Cortex of kidney (tissue), 1 donor: ENCODE data around the gene EHMT1.
"Not testable (repeated sequence)": the region's sequence is repeated elsewhere in the genome, so short reads cannot be mapped to it uniquely, and the experiment has no call there.

Source experiments
- DNase-seq: peaks from one replicate; lab custom pipeline; 2025; lab: John Stamatoyannopoulos, UW

Gene EHMT1

GRCh38 chr9:137694962-137695875 lies 76.4 kb downstream of the EHMT1 start:
- DNase-seq: no peak

DNA sequence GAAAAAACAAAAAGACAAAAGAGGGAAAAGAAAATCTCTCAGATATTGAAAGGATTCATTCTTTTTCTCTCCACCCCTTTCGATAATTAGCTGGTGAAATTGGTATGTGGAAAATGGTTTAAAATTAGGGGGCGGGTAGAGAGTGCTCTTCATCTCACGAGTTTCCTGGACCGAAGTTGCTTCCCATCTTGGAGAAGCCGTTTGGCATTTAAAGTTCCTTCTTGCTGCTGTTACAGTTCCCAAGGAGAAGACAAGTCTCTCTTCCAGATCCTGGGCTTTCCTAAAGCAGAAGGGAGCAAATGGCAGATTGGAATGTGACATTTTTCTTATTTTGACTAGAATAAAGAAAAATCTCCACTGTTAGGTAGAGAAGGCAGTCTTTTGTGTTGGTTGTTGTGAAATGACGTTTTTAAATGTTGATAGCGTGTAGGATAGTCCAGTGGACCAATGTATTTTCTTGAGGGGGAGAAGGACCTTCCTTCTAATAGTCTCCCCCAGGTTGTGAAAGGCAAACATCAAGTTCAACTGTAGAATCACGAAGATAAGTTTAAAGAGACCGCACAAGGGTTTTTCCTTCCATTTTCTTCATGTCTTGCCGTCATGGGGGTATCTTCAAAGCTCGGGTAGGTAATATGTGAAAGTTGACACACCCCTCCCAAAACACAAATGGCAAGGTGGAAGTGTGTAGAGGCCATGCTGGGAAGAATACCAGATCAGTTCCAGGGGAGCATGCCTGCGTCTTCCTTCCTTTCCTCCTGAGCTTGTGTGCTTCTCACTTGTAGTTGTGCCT lies 77.5 kb downstream of the EHMT1 start:
- no peak for DNase-seq

DNA sequence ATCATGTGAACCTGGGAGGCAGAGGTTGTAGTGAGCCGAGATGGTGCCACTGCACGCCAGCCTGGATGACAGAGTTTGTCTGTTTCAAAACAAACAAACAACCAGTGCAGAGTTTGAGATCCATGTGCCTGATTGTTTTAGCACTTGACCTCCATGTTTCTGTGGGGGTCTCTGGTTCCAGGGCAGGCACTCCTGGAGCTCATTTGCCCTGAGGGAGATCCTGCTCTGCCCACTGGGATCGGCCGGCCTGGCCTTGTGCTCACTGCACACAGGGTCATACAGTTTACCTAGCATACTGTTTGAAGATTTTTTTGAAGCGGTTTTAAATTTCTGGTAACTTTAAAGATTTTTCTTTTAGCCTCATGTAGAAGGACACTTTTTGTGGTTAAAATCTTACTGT lies 78.4 kb downstream of the EHMT1 start:
- DNase-seq: no peak

DNA sequence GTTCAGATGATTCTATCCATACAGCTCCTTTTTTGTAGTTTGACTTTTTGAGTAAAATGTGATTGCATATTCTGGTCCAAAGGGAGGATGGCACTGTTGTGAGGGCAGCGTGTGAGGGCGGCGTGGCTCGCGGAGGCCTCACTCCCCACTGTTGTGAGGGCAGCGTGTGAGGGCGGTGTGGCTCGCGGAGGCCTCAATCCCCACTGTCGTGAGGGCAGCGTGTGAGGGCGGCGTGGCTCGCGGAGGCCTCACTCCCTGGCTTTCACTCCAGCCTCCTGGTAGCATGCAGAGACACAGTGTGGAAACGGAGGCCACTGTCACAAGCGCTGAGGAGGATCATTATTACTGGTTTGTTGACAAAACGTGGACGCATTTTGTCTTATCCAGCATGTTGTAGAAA lies 79.0 kb downstream of the EHMT1 start:
- no peak for DNase-seq

- no peak for DNase-seq
These were observed 82.1 kb downstream of the EHMT1 start for GRCh38 chr9:137700911-137701310.

DNA sequence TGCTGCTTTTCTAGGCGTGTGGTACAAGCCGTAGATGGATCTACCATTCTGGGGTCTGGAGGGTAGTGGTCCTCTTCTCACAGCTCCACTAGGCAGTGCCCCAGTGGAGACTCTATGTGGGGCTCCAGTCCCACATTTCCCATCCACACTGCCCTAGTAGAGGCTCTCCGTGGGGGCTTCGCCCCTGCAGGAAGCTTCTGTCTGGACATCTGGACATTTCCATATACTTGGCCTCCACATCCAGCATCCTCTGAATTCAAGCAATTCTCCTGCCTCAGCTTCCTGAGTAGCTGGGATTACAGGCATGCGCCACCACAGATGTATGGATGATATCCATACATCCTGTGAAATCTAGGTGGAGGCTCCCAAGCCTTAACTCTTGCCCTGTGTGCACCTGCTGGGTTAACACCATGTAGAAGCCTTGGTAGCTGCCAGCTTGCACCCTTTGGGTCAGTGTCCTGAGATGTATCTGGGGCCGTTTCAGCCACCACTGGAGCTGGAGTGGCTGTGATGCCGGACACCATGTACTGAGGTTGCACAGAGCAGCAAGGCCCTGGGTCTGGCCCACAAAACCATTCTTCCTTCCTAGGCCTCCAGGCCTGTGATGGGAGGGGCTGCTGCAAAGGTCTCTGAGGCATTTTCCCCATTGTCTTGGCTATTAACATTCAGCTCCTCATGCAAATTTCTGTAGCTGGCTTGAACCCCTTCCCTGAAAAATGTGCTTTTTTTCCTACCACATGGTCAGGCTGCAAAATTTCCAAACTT lies 84.0 kb downstream of the EHMT1 start:
- no peak for DNase-seq

DNA sequence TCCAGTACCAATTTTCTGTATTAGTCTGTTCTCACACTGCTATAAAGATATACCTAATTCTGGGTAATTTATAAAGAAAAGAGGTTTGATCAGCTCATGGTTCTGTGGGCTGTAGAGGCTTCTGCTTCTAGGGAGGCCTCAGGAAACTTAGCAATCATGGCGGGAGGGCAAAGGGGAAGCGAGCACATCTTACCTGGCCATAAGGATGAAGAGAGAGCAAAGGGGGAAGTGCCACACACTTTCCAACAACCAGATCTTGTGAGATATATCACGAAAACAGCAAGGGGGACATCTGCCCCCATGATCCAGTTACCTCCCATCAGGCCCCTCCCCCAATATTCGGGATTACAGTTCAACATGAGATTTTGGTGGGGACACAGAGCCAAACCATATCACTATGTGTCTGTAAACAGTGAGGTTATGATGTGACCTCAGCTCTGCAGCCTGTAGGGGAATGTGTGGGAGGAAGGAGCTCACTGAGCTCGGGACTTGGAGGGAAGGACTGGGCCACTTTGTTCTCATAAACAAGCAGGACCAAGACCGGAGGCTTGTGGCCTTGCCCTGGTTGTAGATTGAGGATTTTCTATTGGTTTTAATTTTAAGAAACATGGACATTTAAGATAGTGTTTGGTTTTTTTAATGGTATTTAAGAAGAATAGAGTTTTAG lies 85.2 kb downstream of the EHMT1 start:
- no peak for DNase-seq

- DNase-seq: no peak
These were observed 86.6 kb downstream of the EHMT1 start for GRCh38 chr9:137705443-137705863.

- no peak for DNase-seq
These were observed 87.1 kb downstream of the EHMT1 start for GRCh38 chr9:137705906-137706305.

DNA sequence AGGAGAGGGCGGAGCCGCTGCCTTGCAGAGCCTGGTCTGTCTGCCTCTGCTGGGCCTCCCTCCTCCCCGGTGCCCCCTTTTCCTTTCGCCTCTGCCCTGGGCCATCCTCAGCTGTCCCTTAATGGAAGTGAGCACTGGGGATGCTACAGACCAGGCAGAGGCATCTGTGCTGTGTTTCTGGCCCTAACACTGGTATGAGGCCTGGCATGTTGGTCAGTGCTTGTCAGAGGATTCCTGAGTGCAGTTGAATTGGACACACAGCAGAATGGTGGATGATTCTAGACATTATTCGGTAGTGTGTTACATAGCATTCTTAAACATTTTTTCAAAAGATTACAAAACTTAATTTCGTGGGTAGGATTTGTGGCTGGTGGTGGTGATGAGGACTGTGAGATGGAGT lies 88.6 kb downstream of the EHMT1 start:
- DNase-seq: no peak

DNA sequence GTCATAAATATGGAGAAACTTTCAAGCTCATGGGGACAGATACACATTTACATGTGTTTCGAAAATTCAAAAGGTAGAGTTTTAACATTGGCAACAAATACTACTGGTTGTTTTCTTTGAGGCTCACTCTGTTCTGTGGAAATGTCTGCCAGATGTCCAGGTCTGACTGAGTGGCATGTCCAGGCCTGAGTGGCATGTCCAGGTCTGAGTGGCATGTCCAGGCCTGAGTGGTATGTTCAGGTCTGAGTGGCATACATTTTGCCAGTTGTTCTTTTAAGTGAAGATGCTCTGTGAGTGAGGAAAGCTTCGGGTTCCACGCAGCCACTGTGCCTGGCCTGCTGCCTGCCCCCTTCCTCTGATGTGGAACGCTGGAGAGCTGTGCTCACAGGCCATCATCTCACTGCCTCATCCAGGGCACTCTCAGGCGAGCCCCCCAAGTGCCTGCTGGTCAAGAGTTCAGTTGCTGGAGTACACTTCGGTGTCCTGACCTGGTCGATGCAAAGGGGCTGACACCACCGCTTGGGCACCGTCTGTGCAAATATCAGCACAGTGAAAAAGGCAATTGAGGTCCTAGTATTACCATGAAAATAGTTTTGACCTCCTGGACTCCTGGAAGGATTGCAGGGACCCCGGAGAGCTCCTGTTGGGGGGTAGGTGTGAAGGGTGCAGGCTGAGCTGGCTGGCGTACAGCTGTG lies 89.9 kb downstream of the EHMT1 start:
- no peak for DNase-seq

DNA sequence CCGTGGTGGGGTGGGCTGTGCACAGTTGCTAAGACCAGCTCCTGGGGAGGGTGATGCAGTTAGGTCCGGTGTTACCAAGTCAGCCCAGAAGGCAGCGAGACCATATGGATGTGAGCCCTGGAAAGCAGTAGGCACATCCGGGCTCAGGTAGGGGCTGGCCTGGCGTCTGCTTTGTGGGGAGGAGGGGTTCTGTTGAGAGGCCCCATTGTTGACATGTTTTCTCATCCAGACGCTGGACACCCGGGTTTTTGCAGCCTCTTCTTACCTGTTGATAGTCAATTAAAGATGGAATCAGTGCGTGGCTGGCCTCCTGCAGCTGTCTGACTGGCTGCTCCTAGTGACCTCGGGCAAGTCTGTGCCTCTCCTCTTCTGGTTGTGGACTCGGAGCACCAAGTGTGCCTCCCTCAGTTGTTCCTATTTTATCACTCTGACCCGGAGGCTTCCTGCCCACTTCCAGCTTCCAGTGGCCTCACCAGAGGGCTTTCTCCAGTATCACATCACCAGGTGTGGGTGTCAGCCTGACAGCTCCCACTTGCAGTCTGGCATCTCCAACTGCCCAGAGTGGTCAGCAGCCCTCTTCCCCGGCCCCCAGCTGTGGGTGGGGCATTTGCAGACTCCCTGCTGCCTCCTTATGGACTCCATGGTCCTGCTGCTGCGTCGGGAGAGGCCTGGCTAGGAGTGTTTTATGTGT lies 90.8 kb downstream of the EHMT1 start:
- DNase-seq: no peak

GRCh38 chr9:137710704-137711103 lies 91.9 kb downstream of the EHMT1 start:
- no peak for DNase-seq

DNA sequence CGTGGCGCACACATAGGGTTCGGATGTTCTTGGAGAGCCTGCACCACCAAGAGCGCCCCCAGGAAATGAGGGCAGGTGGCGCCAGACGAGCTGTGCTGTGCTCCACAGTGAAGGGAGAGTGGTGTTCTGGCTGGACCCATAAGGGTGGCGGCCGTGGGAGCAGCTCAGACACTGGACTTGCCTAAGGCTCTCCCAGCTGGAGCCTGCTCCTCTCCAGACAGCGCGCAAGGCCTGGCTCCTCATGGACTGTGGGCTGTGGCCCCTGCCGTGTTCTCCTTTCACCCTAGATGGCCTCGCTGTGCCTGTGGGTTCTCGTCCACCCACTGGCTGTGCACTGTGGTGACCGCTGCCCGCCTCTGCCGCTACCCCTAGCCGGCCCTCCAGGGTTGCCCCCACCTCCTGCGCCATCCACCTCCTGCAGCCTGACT lies 92.9 kb downstream of the EHMT1 start:
- DNase-seq: no peak

DNA sequence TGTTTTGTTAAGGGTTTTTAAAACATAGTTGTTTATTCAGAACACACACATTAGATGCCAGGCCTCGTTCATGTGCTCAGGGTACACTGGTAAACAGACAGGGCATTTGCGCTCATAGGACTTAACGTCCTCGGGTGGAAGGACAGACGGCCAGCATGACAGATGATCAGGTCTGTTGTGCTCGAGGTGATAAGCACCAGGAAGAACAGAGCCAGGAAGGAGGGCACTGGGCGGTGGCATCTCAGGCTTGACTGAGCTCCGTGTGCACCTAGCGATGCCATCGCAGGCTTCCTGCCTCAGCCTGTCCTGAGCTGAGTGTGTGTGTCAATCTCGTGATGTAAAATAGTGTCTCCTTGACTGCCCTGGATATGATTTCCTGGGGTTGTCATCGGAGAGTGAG lies 96.5 kb downstream of the EHMT1 start:
- no peak for DNase-seq

DNA sequence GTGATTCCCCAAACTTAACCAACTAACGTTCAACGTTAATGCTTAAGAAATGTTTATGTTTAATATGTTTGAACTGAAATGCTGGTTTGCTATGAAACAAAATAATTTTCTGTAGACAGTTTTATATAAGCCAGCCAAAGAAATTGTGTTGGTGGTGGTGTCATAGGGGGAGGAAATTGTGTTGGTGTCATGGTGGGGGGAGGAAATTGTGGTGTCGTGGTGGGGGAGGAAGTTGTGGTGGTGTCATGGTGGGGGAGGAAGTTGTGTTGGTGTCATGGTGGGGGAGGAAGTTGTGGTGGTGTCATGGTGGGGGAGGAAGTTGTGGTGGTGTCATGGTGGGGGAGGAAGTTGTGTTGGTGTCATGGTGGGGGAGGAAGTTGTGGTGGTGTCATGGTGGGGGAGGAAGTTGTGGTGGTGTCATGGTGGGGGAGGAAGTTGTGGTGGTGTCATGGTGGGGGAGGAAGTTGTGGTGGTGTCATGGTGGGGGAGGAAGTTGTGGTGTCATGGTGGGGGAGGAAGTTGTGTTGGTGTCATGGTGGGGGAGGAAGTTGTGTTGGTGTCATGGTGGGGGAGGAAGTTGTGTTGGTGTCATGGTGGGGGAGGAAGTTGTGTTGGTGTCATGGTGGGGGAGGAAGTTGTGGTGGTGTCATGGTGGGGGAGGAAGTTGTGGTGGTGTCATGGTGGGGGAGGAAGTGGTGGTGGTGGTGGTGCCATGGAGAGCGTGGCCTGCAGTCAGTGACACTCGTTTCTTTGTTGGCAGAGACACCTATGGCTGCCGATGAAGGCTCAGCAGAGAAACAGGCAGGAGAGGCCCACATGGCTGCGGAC lies 97.3 kb downstream of the EHMT1 start:
- not testable (repeated sequence) for DNase-seq

- DNase-seq: no peak
These were observed 98.0 kb downstream of the EHMT1 start for GRCh38 chr9:137716694-137717287.

DNA sequence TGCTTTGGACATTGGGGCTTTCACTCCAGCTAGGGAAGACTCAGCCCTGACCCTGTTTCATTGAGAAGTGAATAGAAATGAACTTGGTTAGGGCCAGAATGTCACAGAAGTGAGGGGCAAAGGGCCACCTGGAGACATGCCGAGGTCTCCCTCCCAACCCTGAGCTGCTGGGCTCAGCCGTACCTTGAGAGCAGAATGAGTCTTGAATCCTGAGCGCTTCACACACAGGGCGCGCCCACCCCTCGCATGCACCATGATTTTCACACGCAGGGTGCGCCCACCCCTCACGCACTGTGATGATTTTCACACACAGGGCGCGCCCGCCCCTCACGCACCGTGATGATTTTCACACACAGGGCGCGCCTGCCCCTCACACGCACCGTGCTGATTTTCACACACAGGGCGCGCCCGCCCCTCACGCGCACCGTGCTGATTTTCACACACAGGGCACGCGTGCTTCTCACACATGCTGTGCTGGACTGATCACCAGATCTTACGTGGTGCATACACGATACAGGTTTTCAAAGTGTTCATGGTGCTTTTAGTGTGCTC lies 99.0 kb downstream of the EHMT1 start:
- no peak for DNase-seq

DNA sequence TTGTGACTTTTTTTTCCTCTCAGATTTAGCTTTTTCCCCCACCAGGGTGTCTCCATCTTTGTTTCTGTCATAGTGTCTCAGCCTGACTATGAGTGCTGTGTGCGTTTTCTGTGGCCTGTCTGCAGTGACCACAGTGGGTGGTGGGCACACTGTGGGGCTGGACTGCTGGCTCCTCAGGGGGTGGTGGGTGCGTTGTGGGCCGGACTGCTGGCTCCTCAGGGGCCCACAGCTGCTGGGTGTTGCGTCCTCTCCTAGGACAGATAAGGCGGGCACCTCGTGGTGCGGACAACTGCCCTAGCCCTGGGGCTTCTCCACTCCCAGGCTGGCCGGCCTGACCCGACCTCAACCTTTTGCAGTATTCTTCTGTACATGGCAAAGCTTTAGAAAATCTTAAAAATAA lies 100.4 kb downstream of the EHMT1 start:
- no peak for DNase-seq
